HG03025 (cell line): Measurements from ENCODE around the gene SLC29A1.
"Not testable (repeated sequence)": the region's sequence is repeated elsewhere in the genome, so short reads cannot be mapped to it uniquely, and the experiment has no call there.

Experiments used
- ATAC-seq: cut with Tn5 transposase; IDR thresholded peaks from one replicate; pipeline ENCODE4 v1.9.1; 2021; ENCODE audit warnings: mild to moderate bottlenecking, moderate library complexity; ENCODE audit not compliant: unreplicated experiment, low FRiP score

Gene SLC29A1

GRCh38 chr6:44193307-44193910 is 30.0 kb upstream of the SLC29A1 start:
- ATAC-seq: no peak

GRCh38 chr6:44194326-44194725 is 29.1 kb upstream of the SLC29A1 start:
- ATAC-seq: no peak

DNA sequence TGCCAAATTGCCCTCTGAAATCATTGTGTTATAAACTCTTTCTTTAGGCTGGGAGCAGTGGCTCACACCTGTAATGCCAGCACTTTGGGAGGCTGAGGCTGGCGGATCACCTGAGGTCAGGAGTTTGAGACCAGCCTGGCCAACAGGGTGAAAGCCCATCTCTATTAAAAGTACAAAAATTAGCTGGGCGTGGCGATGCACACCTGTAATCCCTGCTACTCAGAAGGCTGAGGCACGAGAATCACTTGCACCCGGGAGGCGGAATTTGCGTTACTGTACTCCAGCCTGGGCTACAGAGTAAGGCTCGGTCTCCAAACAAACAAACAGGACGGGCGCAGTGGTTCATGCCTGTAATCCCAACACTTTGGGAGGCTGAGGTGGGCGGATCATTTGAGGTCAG is 27.0 kb upstream of the SLC29A1 start:
- not testable (repeated sequence) for ATAC-seq

DNA sequence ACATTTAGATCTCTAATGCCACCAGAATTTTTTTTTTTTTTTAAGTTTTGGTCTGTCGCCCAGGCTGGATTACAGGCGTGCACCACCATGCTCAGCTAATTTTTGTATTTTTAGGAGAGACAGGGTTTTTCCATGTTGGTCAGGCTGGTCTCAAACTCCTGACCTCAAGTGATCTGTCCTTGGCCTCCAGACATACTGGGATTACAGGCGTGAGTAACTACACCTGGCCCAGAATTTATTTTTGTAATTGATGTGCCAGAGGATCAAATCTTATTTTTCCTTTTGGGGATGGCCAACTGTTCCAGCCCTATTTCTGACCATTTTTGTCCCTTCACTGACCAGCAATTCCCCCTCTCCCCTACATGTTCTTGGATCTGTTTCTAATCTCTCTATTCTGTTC is 24.7 kb upstream of the SLC29A1 start:
- ATAC-seq: no peak

GRCh38 chr6:44199883-44200282 is 23.5 kb upstream of the SLC29A1 start:
- no peak for ATAC-seq

- no peak for ATAC-seq
Measured at GRCh38 chr6:44201200-44201599, 22.2 kb upstream of the SLC29A1 start.

DNA sequence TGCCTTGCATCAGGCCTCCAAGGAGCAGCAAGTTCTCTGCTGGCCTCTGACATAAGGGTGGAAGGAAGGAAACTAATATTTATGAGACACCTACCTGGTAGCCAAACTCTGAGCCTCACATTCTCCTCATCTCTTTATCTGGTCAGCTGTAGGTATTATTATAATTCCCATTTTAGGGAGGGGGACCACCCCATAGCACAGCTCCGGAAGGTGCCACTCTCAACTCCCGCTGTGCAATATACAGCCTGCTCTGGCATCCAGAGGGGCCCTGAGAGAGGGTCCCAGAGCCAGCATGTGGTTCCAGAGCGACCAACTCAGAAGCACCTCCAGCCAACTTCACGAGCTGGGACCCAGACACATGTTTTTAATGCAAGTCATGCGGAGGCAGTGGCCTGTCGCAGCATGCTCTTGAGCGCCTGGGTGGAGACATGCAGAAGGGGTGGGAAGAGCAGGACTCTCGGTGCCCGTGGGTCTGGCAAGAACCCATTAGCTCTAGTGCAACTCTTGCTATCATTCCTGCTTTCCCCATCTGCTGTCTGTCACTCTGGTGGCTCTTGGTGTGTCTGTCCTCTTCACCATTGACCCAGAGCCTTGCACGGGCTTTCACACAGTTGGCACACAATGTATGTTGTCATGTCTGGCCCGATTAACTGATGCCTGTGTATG is 21.6 kb upstream of the SLC29A1 start:
- no peak for ATAC-seq

- ATAC-seq: no peak
Measured at GRCh38 chr6:44202332-44202971, 20.9 kb upstream of the SLC29A1 start.

DNA sequence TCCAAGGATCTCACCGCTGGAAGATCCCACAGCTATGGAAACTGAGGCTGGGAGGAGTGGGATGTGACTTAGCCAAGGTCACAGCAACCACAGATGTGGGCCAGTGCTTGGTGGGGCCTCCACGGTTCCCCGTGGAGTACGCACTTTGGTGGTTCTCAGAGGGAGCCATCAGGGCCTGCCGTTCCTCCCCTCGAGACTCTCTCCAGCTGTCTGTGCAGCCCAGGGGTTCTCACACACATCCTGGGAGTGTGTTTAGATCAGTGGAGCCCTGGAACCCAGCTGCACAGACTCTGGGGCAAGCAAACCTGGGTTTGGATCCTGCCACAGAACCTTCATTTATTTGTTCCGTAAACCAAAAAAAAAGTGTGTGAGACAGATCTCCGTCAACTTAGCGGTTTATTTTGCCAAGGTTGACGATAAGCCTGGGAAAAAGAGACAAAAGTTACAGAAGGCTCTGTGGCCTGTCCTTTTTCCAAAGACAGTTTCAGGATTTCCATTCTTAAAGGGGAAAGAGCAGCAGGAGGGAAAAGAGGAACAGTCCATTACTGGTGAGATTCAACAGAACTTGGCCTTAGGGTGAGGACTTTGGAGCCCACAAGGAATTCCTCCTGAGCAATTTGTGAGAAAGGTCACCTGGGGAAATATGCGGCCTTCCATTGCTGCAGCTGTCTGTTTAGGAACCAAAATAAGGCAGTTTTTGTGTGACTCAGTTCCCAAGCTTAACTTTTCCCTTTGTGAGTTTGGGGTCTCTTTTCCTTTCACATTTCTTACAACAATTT is 20.2 kb upstream of the SLC29A1 start:
- ATAC-seq: no peak

DNA sequence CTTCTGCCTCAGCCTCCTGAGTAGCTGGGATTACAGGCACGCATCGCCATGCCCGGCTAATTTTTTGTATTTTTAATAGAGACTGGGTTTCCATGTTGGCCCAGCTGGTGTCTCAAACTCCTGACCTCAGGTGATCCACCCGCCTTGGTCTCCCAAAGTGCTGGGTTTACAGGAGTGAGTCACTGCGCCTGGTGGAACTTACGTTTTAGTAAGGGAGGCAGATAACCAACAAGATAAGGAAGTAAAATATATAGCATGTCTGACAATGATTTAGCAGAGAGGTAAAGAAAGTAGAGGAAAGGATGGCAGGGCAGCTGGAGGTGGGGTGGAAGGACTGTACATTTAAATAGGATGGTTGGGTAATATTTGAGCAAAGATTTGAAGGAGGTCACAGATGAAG is 19.4 kb upstream of the SLC29A1 start:
- ATAC-seq: no peak

DNA sequence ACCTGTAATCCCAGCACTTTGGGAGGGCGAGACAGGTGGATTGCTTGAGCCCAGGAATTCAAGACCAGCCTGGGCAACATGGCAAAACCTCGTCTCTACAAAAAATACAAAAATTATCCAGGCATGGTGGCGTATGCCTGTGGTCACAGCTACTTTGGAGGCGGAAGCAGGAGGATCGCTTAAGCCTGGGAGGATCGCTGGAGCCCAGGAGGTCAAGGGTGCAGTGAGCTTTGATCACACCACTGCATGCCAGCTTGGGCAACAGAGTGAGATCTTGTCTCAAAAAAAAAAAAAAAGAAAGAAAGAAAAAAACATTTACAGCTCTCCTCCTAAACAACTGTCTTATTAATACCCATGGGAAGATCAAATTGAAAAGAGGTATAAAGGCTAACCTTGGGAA is 15.4 kb upstream of the SLC29A1 start:
- ATAC-seq: no peak

- no peak for ATAC-seq
Measured at GRCh38 chr6:44211284-44211683, 12.1 kb upstream of the SLC29A1 start.

GRCh38 chr6:44214307-44214706 is 9.1 kb upstream of the SLC29A1 start:
- ATAC-seq: no peak

GRCh38 chr6:44216677-44217331 is 6.6 kb upstream of the SLC29A1 start, which contains the start of gene MYMX:
Gene MYMX (plus strand): TSS chr6:44216926. CDS start chr6:44217472, 546 bp downstream.
- no peak for ATAC-seq

GRCh38 chr6:44217332-44218143 is 5.9 kb upstream of the SLC29A1 start:
- no peak for ATAC-seq

- no peak for ATAC-seq
Measured at GRCh38 chr6:44219053-44219814, 4.2 kb upstream of the SLC29A1 start.

DNA sequence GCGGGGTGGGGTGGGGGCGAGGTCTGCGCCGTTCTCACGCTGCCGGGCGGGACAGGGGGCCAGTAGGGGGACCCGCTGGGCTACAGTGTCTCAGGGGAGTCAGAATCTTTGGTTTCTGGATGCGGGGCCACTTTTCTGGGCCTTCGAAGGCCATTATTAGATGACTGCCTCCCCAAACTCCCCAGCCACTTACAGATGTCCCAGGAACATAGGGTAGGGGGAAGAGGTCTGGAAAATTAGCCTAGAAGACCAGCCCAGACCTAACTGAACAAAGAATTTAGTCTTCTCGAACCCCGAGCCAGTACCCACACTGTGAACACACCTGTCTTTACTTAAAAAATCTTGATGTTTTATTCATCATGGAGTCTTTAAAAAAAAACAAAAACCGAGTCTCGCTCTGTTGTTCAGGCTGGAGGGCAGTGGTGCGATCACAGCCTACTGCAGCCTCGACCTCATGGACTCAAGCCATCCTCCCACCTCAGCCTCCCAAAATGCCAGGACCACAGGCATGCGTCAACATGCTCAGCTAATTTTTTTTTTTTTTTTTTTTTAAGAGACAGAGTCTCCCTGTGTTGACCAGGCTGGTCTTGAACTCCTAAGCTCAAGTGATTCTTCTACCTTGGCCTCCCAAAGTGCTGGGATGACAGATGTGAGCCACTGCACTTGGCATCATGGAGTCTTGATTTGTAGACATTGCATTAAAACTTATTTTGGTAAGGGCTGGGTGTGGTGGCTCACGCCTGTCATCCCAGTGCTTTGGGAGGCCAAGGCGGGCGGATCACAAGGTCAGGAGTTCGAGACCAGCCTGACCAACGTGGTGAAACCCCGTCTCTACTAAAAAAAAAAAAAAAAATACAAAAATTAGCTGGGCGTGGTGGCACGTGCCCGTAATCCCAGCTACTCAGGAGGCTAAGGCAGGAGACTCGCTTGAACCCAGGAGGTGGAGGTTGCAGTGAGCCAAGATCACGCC is 3.3 kb upstream of the SLC29A1 start:
- no peak for ATAC-seq

GRCh38 chr6:44220913-44221290 is 2.5 kb upstream of the SLC29A1 start:
- ATAC-seq: no peak
